GDM1 (cell line): Measurements from ENCODE around the gene SLC44A4.

Experiments used
- DNase-seq: peaks from one replicate; lab custom pipeline; 2025; lab: John Stamatoyannopoulos, UW

The SLC44A4 gene

DNA sequence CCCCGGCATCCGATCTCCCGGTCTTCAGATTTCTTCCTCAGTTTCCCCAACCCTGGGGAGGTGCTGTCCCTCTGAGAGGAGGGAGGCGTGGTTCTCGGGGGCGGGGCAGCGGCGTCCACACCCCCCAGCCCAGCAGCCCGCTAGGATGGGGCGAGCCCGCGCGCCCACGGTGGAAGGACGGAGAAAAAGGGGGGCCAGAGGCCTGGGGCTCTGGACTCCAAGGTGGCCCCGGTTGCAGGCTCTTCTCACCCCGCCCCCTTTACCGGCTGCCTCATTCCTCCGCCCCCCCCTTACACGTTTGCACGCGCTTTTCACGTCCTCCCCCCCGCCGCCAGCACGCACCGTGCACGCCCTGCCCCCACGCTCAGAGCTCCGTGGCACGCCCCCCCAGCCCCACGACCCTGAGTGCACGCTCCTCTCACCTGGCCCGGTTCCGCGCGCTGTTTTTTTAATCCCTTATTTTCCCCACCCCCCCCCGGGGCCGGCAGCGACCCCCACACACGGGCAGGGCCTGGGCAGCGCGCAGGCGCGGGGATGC lies 22.7 kb upstream of the SLC44A4 start:
- peak; percentile 49 for DNase-seq

DNA sequence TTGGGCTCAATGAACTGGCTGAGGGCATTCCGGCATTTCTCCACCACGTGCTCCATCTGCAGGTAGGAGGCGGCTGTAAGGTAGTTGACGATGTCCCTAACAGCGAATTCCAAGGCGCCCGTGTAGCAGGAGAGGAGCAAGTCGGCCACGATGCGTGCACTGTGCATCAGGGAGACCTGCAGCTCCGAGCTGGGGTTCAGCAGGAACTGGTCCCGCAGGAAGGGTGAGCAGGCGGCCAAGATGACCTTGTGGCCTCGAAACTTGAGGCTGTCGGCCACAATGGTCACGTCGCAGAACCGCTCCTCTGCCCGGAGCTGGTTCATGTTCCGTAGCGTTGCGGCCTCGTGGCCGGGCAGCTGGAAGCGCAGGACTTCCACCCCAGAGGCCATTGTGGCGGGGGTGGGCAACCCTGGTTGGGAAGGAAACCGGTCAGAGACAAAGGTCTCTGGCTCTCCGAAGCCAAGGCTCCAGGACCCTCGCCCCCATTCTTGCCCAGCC lies 22.2 kb upstream of the SLC44A4 start:
- no peak for DNase-seq

DNA sequence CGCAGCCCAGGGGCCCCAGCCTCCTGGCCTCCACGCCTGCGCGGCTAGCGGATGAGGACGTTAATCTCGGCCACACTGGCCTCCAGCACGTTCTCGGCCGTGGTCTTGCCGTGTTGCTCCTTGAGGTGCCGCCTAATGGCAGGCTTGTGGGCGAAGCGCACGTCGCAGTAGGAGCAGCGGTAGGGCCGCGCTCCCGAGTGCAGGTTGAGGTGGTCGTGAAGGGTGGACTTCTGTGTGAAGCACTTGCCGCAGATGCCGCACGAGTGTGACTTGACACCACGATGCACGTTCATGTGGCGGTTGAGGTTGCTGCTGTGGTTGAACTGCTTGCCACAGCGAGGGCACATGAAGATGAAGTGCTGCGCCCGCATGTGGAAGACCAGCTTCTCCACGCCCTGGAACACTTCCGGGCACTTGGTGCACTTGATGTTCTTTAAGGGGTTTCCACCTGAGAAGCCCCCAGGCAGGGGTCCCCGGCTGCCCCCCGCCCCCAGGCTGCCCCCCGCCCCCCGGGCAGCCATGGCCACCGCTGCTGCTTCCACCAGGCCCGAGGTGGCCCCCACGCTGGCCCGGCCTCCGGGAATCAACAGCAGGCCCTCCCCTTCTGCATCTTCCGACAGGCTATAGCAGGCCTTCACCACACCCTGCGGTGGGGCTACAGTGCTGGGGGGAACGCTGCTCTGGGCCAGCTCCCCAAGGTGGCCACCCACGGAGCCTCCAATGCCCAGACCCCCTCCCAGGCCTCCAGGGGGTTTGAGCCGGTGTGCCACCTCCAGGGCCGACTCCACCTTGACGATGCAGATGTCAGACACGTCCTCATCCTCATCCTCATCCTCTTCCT lies 21.3 kb upstream of the SLC44A4 start:
- no peak for DNase-seq

DNA sequence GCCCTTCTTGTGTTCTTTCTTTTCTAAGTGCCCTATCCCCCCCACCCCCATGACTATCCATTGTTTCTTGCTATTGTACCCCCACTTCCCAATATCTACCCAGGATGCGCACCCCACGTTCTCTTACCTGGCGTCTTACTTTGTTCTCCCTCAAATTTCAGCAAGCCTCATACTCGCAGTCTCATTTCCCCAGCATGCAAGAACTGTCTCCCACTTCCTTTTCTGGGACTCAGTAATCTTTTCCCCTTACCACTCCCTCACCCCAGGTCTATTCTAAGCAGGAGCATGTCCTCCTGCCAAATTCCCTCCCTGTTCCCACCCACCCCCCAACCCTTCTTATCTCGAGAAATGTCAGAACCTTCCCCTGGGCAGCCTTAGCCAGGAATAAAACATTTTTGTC lies 20.4 kb upstream of the SLC44A4 start:
- no peak for DNase-seq

DNA sequence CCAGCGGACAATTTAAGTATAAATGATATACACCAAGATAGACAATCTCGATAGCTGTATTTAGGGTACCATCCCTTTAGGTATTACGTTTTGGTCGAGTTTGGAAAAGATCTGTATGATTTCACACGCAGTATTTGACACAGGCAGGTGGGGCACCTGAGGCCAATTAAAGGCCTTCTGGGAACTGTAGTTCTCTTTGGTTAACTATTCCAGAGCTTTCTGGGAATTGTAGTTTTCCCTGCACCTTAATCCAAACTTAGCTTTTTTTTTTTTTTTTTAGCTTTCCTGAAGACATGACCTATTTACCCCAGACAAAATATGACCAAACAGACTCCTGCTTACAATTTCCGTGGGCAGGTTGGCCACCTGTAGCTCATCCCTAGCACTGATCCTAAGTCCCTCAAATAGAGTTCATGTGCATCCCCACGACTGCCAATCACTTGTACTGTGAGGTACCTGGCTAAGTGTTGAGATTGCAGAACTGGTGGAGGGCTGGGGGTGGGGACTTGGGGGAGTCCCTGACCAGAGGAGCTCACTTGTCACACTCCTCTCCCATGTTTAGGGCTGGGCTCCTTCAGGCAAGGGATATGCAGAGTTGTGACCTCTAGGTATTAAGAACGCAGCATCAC lies 19.7 kb upstream of the SLC44A4 start:
- no peak for DNase-seq

DNA sequence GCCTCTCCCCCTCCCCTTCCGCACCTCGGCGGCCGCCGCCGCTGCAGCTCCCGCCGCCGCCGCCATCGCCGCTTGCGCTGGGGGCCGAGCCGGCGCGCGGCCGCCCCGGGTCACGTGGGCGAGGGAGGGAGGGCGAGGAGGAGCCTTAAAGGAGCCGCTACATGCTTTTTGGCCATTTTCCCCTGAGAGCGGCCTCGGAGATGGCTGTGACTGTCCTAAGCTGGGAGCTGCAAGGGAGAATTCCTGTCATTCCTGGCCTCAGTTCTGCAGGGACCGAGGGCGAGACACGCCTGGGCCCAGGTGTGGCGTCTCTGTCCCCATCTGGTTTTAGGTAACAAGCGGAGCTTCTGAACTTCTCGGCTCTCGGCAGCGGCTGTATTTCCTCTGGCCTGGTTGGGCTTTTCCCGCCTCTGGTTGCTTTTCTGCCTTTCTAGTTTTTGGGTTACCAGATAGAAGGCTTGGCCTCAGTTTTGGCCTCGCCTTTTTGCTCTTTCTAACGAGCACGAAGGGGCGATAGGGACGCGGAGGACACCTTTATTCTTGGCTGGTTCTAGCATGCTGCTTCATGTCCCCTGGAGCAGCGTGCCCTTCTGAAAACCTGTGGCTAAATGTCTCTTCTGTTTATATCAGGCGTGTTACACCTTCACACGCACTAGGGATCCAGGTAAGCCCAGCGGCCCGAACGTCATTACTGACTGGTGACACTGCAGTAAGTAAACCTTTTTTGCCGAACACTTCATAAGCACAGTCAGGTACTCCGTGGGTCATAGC lies 19.0 kb upstream of the SLC44A4 start, which contains the start of gene EHMT2:
Gene EHMT2, minus strand, starts transcription at position 87 of the 771 bp plus-strand sequence. Its CDS starts 21 bp downstream, at position 66.
- peak; percentile 75 for DNase-seq

DNA sequence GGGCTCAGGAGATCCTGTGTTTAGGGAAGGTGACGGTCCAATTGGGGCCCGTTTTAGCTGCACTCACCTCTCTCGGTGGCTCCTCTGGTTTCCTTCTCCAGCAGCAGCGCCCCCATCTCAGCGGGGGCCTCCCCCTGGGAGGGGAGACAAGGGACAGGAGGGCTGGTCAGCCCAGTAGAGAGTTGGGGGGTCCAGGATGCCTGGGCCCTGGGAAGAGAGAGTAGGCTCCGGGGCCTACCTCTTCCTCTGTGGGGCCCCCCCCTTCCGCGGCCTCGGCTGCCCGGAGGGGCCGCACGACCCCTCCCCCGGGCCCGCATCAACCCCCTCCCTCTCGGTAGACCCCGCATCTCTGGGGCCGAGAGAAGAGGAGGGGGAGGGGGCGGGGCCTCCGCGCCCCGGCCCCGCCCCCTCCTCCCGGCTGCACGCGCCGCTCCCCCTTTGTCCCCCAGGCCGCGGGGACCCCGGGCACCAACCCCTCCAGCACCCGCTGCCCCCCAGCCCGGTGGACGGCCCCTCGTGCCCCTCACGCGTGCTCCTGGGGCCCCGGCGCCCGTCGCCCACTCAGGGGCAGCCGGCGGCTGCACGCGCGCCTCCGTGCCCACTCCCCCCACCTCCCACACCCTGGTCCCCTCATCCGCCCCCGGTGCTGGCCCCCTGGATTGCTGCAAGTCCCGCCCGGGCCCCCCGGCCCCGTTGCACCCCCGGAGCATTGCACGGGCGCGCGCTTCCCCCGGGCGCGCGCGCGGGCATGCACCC lies 18.2 kb upstream of the SLC44A4 start:
- no peak for DNase-seq

DNA sequence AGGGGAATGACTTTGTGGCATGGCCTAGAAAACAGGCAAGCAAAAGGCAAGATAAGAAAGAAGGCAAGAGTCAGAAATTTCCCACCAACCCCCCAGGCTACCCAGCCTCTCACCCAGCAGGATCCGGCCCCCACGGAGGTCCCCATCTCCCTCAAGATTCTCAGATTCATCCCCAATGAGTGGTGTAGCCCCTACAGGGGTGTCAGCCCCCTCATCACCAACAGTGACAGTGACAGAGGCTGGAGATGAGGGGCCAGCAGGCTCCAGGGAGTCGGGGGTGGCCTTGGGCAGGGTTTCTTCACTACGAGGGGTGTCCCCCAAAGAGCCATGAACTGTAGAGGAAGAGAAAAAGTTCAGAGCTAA lies 17.7 kb upstream of the SLC44A4 start:
- DNase-seq, result no peak

DNA sequence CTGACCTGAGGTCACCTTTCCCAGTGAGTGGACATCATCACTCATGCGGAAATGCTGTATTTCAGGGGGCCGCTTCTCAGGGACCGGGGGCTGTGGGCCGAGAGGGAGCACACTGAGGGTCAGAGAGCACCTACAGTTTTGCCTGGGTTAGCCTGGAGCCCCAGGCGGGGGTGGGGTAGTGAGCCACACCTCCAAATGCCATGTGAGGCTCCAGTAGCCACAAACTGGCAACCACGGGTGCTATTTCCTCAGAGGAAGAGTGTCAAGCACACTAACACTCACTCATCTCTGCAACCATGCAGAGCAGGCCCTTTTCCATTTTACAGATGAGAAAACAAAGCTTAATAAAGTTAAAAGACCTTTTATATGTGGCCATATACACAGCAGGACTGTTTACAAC lies 14.0 kb upstream of the SLC44A4 start:
- DNase-seq, result no peak

DNA sequence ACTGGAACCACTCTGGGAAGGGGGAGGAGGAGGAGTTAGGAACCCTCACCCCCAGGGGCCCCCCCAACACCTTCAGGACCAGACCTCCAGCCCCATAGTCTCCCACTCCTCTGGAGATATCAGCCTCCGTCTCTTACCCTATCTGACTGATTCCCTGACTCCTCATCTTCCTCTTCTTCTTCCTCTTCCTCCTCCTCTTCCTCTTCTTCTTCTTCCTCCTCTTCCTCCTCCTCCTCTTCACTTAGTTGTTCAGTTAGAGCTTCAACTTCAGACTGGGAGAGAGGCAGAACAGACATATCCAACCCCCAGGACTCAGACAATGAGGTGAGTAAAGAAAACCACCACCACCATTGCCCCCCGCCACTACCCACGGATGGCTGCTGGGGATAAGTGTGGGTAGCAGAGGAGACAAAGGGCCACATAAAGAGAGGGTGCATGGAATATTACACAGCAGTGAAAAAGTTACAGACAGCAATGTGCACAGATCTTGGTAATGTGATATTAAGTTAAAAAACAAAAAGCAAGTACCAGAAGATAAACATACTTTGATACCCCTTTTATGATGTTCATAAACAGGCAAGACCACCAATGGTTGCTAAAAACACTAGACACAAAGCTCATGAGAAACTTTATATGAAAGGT lies 10.7 kb upstream of the SLC44A4 start:
- no peak for DNase-seq

DNA sequence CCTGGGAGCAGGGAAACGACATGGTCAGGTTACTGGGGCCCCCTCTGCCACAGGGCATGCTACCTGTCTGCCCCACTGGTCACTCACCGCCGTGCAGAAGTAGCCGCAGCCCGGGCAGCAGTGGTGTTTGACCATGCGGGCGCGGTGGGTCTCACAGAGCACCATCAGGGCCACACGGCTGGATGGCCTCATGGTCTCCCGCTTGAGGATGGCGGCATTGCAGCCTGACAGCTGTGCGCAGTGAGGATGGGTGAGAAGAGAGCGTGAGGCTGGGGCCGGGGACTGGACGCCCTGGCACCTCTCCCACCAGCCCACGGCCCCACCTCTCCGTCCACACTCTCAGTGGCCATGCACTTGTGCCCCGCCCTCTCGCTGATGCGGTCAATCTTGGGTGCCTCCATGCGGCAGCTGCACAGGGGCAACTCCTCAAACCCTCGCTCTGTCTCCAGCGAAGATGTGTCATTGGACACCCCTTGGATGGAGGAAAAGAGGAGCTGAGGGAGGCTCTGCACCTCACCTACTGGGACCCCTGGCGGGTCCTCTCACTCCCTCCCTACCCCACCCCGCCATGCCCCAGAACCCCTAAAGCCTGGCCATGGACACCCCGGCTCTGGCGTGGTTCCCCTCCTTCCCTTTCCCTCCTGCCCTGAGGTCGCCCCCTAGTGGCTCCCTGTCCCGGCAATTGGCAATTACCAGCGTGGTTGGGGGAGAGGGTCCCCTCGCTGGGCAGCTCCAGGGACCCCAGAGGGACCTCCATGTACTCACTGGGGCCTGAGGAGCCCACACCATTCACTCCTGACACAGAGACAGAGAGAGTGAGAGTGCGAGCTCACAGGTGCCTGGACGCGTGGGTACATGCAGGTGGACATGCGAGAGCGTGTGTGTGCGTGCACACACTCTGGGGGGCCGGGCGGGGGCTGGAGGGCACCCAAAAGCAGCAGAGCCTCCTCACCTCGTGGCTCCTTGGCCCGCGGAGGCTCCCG lies 9.8 kb upstream of the SLC44A4 start:
- DNase-seq, result no peak

DNA sequence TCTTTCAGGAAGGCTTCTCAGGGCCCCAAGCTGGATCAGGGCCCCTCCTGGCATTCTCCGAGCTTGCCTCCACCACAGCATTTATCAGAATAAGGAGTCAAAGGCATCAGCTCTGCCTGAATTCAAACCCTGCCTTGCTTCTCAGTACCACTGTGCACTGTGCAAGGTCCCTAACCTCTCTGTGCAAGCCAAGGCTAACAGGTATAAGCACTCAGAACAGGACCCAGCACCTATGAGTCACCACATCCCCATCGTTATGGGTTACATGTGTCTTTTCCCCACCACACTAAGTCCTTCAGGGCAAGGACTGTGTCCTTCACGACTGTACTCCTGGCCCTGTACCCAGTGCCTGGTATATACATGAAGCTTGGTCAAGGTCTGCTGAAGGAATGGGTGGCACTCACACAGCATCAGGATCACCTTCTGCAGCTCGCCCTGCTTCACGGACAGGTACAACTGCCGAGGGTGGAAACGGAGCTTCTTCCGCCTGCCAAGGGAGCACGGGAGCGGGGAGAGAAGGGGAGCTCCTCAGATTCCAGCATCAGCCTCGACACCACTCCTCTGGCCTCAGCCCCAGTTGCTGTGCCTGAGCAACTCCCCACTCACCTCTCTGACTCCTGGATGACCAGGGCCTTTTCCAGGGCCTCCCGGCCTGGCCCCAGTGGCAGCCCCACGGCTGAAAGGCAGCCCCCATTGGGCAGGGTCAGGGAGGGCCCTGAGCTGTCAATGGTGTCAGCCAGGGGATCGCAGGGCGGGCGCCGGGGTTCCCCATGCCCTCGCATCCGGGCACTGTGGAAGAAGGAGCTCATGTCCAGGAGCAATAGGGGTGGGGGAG lies 8.6 kb upstream of the SLC44A4 start:
- no peak for DNase-seq

DNA sequence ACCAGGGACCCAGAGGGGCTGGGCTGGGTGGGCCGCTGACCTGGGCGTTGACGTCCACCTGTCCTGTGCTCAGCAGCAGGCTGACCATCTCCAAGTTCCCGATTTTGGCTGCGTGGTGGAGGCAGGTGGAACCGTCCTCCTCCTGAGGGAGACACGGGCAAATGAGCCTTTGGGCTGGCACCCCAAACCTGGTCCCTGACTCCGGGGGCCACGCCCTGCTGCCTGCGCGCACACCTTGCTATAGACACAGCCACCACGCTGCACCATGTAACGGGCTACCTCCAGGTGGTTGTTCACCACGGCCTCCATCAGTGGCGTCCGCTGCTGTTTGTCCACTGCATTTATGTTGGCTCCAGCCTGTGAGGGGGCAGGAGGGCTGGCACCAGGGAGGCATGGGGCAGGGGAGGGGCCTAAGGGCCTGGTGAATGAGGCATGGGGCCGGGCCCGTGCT lies 7.8 kb upstream of the SLC44A4 start:
- DNase-seq, result no peak

DNA sequence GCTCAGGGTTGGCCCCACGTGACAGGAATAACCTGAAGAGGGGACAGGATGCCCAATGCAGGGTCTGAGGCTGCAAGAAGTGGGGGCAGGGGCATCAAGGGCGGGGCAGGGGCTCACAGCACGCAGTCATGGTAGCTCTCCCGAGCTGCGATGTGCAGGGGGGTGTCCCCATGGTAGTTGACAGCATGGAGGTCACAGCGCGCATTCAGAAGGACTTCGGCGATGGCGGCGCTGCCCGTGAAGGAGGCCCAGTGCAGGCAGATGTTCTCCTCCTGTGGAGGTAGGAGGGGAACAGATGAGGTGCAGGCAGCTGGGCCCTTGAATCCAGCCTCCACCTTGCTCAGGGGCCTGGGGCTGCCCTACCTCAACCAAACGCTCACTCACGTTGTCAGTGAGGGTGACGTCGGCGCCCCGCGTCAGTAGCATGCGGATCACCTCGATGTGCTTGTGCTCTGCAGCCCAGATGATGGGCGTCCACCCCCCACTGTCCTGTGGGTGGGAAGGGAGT lies 5.8 kb upstream of the SLC44A4 start:
- DNase-seq, result no peak

DNA sequence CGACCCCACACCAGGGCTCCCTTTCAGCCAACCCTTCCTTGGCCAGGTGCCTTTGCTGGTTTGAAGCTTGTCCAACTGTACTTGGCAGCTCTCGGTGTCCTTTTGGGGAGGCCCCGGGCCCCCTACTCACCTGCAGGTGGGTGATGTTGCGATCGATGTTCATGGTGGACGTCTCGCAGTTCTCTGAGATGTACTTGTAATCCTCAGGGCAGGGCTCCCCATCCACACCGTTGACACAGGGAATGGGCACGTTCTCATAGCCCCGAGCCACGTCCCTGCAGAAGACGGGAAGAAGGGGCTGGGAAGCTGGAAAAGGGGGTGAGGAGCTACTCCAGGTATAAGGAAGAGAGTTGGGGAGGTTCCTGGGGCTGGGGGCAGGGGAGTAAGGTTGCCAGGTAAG lies 4.9 kb upstream of the SLC44A4 start:
- DNase-seq, result no peak

DNA sequence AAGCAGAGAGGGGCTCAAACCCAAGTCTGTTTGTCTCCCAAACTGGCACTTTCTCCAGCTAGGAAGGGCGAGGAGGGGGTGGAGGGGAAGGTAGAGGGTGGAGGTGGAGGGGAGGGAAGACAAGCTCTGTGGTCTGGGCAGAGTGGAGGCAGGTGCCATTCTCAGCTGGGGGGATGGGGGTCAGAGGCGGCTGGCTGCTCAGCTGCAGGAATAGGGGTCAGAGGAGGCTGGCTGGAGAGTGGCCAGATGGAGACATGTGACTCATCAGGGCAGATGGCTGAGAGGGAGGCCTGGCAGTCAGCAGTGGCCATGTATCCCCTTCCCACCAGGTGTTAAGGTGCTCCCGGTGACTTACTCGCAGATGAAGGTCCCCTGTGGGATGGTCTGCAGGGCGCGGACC lies 3.5 kb upstream of the SLC44A4 start:
- DNase-seq, result no peak

DNA sequence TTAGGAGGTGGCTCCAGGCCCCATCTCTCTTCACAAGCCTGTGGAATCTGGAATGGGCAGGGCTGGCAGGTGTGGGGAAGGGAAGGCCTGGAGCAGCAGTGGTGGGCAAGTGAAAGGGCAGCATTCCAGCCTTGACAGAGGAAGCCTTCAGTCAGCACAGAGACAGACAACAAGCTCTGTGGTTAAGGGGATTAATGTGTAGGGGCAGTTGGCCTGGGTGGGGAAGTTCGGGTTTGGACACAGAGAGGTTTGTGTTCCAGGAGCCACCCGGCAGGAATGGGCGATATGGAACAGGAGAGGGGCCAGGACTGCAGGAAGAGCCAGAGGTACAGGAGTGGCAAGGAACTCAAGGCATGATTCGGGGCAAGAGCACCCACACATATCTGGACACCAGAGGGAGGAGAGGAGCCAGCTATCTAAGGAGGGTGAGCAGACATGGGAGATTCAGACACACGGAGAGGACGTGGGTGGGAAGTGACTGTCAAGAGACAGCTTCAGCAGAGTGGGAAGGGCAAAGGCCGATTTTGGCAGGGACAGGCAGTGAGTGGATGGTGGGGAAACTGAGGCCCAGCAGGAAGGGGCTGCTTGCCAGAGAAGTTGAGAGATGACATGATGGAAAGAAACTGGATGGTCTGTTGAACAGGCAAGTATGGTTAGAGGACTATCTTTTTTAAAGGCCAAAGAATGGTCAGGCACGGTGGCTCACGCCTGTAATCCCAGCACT lies 2.5 kb upstream of the SLC44A4 start:
- no peak for DNase-seq

DNA sequence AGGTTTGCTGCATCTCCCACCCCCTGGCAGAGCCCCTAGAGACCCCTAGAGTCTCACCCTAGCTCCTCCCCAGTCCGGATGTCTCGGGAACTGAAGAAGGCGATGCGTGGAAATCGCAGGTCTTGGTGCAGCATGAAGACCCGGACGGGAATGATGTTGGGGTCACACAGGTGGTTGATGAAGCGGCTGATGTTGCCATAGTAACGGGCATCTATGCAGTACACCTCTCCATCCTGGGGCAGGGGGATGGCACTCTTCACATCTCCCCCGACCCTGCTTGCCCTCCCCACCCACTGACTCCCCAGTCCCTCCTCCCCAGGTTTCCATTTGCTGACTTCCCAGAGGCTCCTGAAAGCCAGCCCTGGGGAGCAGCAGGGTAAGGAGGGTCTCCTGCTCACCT lies 1.8 kb upstream of the SLC44A4 start:
- DNase-seq, result no peak
